H1 (cell line): Measurements from ENCODE around the gene MAGI2. TPM values are rescaled to one million over a fixed set of nuclear protein-coding genes. Genes with fewer than 3 reads are reported as not detected.

Experiments
- CHD2 ChIP-seq: IDR thresholded peaks from 2 replicates; pipeline ENCODE4 v1.6.1; 2012; ENCODE audit warnings: low read length, improper control_type of control experiment
- E2F6 ChIP-seq: IDR thresholded peaks from 2 replicates; pipeline ENCODE4 v1.6.1; 2012; ENCODE audit warnings: inconsistent platforms
- EGR1 ChIP-seq: IDR thresholded peaks from 2 replicates; pipeline ENCODE4 v1.6.1; 2011; ENCODE audit warnings: low read depth, low read length, borderline replicate concordance
- KDM4A ChIP-seq: IDR thresholded peaks from one replicate; pipeline ENCODE4 v1.7.1; 2012; ENCODE audit warnings: low read depth, mild to moderate bottlenecking, moderate library complexity, low read length, inconsistent platforms; ENCODE audit not compliant: severe bottlenecking
- TEAD4 ChIP-seq: IDR thresholded peaks from 2 replicates; pipeline ENCODE4 v1.6.1; 2012; ENCODE audit warnings: low read depth, low read length, inconsistent platforms, mixed read lengths
- polyA plus RNA-seq, 7 experiments: library from polyadenylated mRNA; depleted of rRNA in 3 of 7; stranded (reverse) in 5 of 7; unstranded in 2 of 7; fragments of >200 nt in 5 of 7; fragments of 200-250 nt in 2 of 7; gene quantifications; 1 replicate in 5 of 7; 2 replicates in 1 of 7; 4 replicates in 1 of 7; pipeline versions ENCODE4 v1.2.1 to v1.2.3, GENCODE V29; 2011 to 2013; ENCODE audit warnings: missing spikeins in 2 of 7, mixed read lengths in 2 of 7
- total RNA-seq: library from RNA; stranded (reverse); fragmentation: NEBNext Ultra II Directional; extraction: Animal tissue kit (Norgen Biotek cat#: 25700); gene quantifications from 2 replicates; pipeline ENCODE4 v1.2.1, GENCODE V29; 2021

Gene MAGI2
- total and polyA plus RNA-seq, 2 of the 8 experiments (the other 6 are each of a cell fraction or from before 2014, with no cell fraction given), result 6.0 to 27.3 TPM

- TF ChIP-seq E2F6 (no peak), KDM4A (no peak), EGR1 (no peak), TEAD4 (no peak), CHD2 (no peak)
Observed at GRCh38 chr7:78326876-78327275, 1126.6 kb downstream of the MAGI2 start (continued).
